Caco-2 (cell line): Measurements from ENCODE around the gene CD200R1L. TPM values are rescaled to one million over a fixed set of nuclear protein-coding genes. Genes with fewer than 3 reads are reported as not detected.

Experiments used
- BruUV-seq: library from RNA; stranded (reverse); fragments of 400-500 nt; replicated peaks from 2 replicates; lab custom pipeline; 2021; lab: Mats Ljungman, UMichigan
- CTCF ChIA-PET: fragments of 300-600 bp; sonication (Branson Sonifier 250); formaldehyde crosslinking; loops from one replicate; lab custom pipeline; 2022; ENCODE audit warnings: antibody characterized with exemption; lab: Charles Lee
- POLR2A ChIA-PET: fragments of 300-600 bp; sonication (Branson Sonifier 250); formaldehyde crosslinking; loops from one replicate; lab custom pipeline; 2022; ENCODE audit warnings: antibody characterized with exemption; lab: Charles Lee
- DNase-seq, 2 experiments: peaks; one replicate each; pipeline versions ENCODE4 v3.0.0 to v3.0.0-alpha.2; 2020 to 2022
- H3K27me3 ChIP-seq: replicated peaks from 2 replicates; pipeline ENCODE4 v1.6.0; 2011; ENCODE audit warnings: low read length; ENCODE audit not compliant: control insufficient read depth, insufficient read depth
- H3K36me3 ChIP-seq: 2 replicates; pipeline ENCODE4 v1.5.1; 2011; ENCODE audit warnings: low read length; ENCODE audit not compliant: control insufficient read depth, insufficient read depth
- H3K4me1 ChIP-seq: fragments of 250-450 bp; sonication (Bioruptor Pico); 2 replicates; pipeline ENCODE4 v1.5.1; 2020; ENCODE audit warnings: mild to moderate bottlenecking
- H3K4me3 ChIP-seq: 2 replicates; pipeline ENCODE4 v1.5.1; 2011; ENCODE audit warnings: low read depth, mild to moderate bottlenecking, control low read depth, low read length
- H3K9me3 ChIP-seq: fragments of 250-450 bp; sonication (Bioruptor Pico); 2 replicates; pipeline ENCODE4 v1.5.1; 2020; ENCODE audit warnings: mild to moderate bottlenecking, moderate library complexity
- H3K27ac Mint-ChIP-seq: one replicate; pipeline ENCODE4 v1.8.0; 2022; ENCODE audit warnings: mixed read lengths; ENCODE audit not compliant: unreplicated experiment
- H3K27me3 Mint-ChIP-seq: one replicate; pipeline ENCODE4 v1.8.0; 2022; ENCODE audit warnings: mixed read lengths; ENCODE audit not compliant: insufficient read depth, unreplicated experiment
- H3K36me3 Mint-ChIP-seq: one replicate; pipeline ENCODE4 v1.8.0; 2022; ENCODE audit warnings: mild to moderate bottlenecking, mixed read lengths; ENCODE audit not compliant: insufficient read depth, unreplicated experiment
- H3K4me1 Mint-ChIP-seq: one replicate; pipeline ENCODE4 v1.8.0; 2022; ENCODE audit warnings: low read depth, mixed read lengths; ENCODE audit not compliant: unreplicated experiment
- H3K4me3 Mint-ChIP-seq: one replicate; pipeline ENCODE4 v1.8.0; 2022; ENCODE audit warnings: mild to moderate bottlenecking, moderate library complexity, mixed read lengths; ENCODE audit not compliant: unreplicated experiment
- H3K9me3 Mint-ChIP-seq: one replicate; pipeline ENCODE4 v1.8.0; 2022; ENCODE audit warnings: mixed read lengths; ENCODE audit not compliant: unreplicated experiment
- CTCF ChIP-seq, 2 experiments: fragments of 200-600 bp in 1 of 2; IDR thresholded peaks; 1 replicate in 1 of 2; 2 replicates in 1 of 2; pipeline versions ENCODE4 v1.5.1 to v1.8.0; 2011 to 2022; ENCODE audit warnings: antibody characterized with exemption in 1 of 2, control low read depth in 1 of 2, inconsistent platforms in 1 of 2, low read depth in 1 of 2, low read length in 1 of 2, mild to moderate bottlenecking in 1 of 2, moderate library complexity in 1 of 2; ENCODE audit not compliant: insufficient read depth in 1 of 2, severe bottlenecking in 1 of 2, unreplicated experiment in 1 of 2
- intact Hi-C: fragments of 100-400 bp; cut with micrococcal nuclease; formaldehyde crosslinking; loops from one replicate; pipeline ENCODE4 v1.10.0; 2022; ENCODE audit not compliant: unreplicated experiment
- total RNA-seq: library from RNA; stranded (reverse); gene quantifications from 2 replicates; pipeline ENCODE4 v1.2.3, GENCODE V29; 2022

CD200R1L gene
- total RNA-seq, 1 experiment from 2014 or later: not detected

GRCh38 chr3:112799946-112800345, 46.7 kb downstream of the CD200R1L start:
- TF ChIP-seq CTCF (IDR thresholded peaks at IDR 0.05; ENCODE audit: insufficient read depth in 1 of 2, low read depth in 1 of 2, low read length in 1 of 2, severe bottlenecking in 1 of 2, unreplicated experiment in 1 of 2): no peak
- Mint-ChIP-seq H3K4me1 (no peaks in the 10 kb centered on the region), H3K27me3 (no peaks in the 10 kb centered on the region), H3K27ac (no peak overlapping the region), H3K4me3 (no peak overlapping the region), H3K9me3 (no peaks in the 10 kb centered on the region), H3K36me3 (no peaks in the 10 kb centered on the region)
- Histone ChIP-seq H3K4me1 (peaks cover 3% of the 10 kb centered on the region; the same call in 1 of the 2 replicates), H3K9me3 (no peaks in the 10 kb centered on the region), H3K4me3 (no peak overlapping the region), H3K36me3 (no peaks in the 10 kb centered on the region), H3K27me3 (no peaks in the 10 kb centered on the region)
- POLR2A ChIA-PET: no interaction called here
- intact Hi-C loops: no loop called here
- BruUV-seq: no TSS peak
- no peak for DNase-seq
- CTCF ChIA-PET: no interaction called here

- intact Hi-C loops: no loop called here
- Mint-ChIP-seq H3K36me3 (peaks cover 6% of the 10 kb centered on the region), H3K4me3 (no peak overlapping the region), H3K4me1 (peaks cover 21% of the 10 kb centered on the region), H3K9me3 (no peaks in the 10 kb centered on the region), H3K27me3 (no peaks in the 10 kb centered on the region), H3K27ac (no peak overlapping the region)
- ChIA-PET CTCF (no interaction called here), POLR2A (no interaction called here)
- no peak for TF ChIP-seq CTCF (IDR thresholded peaks at IDR 0.05; ENCODE audit: insufficient read depth in 1 of 2, low read depth in 1 of 2, low read length in 1 of 2, severe bottlenecking in 1 of 2, unreplicated experiment in 1 of 2)
- no peaks in the 10 kb centered on the region for H3K27me3 ChIP-seq
- BruUV-seq: no TSS peak
- peaks cover 8% of the 10 kb centered on the region; the same call in 1 of the 2 replicates for H3K4me1 ChIP-seq
- H3K4me3 ChIP-seq: no peak overlapping the region
- no peaks in the 10 kb centered on the region for H3K9me3 ChIP-seq
- DNase-seq: peak; percentile 2 to 34
- no peaks in the 10 kb centered on the region for H3K36me3 ChIP-seq
Observed at GRCh38 chr3:112794622-112795172, 52.0 kb downstream of the CD200R1L start.

- H3K27me3 Mint-ChIP-seq: no peaks in the 10 kb centered on the region
- no peak for TF ChIP-seq CTCF (IDR thresholded peaks at IDR 0.05; ENCODE audit: insufficient read depth in 1 of 2, low read depth in 1 of 2, low read length in 1 of 2, severe bottlenecking in 1 of 2, unreplicated experiment in 1 of 2)
- no peak overlapping the region for H3K4me3 ChIP-seq
- CTCF ChIA-PET: interaction anchor here (1.0 kb wide), 1 partner anchor 59 kb away, joined by 4 read pairs; no protein-coding TSS in a partner anchor
- H3K9me3 Mint-ChIP-seq: no peaks in the 10 kb centered on the region
- no peak overlapping the region for H3K27ac Mint-ChIP-seq
- peaks cover 21% of the 10 kb centered on the region for H3K4me1 Mint-ChIP-seq
- no peaks in the 10 kb centered on the region for H3K27me3 ChIP-seq
- intact Hi-C loops: no loop called here
- no peaks in the 10 kb centered on the region for H3K9me3 ChIP-seq
- no peak for DNase-seq
- no peak overlapping the region for H3K4me3 Mint-ChIP-seq
- H3K36me3 Mint-ChIP-seq: peaks cover 6% of the 10 kb centered on the region
- no TSS peak for BruUV-seq
- H3K36me3 ChIP-seq: no peaks in the 10 kb centered on the region
- POLR2A ChIA-PET: no interaction called here
- peaks cover 8% of the 10 kb centered on the region; the same call in 1 of the 2 replicates for H3K4me1 ChIP-seq
Observed at GRCh38 chr3:112793326-112794081, 53.2 kb downstream of the CD200R1L start.
